ENCODE results near the gene MBNL1. TPM values are rescaled to one million over a fixed set of nuclear protein-coding genes. Genes with fewer than 3 reads are reported as not detected.

Gene MBNL1
- total RNA-seq, 1 experiment from 2014 or later, result 117 TPM

DNA sequence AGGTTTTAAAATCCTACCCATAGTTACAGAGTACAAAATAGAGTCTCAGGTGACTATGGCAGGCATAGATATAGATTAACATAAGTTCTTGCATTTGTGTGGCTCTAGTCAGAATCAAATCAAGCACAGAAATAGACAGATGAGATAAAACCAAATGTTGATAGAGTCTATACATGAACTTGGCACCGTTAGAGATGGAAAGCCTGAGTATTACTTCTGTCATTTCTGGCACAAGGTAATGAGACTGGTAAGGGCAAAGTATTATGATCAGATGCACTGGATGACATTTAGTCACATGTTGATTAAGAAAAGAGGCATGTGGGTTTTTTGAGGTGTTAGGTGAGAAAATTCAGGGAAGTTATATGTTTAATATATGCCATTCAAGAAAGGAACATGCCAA lies 219.7 kb downstream of the MBNL1 start:
- no peaks in the 10 kb centered on the region for H3K4me1 ChIP-seq (ENCODE audit: insufficient read depth, low read length, poor library complexity, severe bottlenecking)
- TF ChIP-seq CTCF (conservative IDR thresholded peaks at IDR 0.05; ENCODE audit: low read depth, low read length) (no peak), EZH2 (IDR thresholded peaks at IDR 0.05; ENCODE audit: borderline replicate concordance, low read depth, low read length, poor library complexity, severe bottlenecking) (no peak)
- intact Hi-C loops (cut with micrococcal nuclease; ENCODE audit: unreplicated experiment), result no loop called here
- CTCF ChIA-PET, result no interaction called here
- no peak overlapping the region for H3K27ac ChIP-seq (ENCODE audit: low read depth, low read length, poor library complexity, severe bottlenecking)
- H3K27me3 ChIP-seq (replicated peaks; ENCODE audit: insufficient read depth, low read depth, low read length, poor library complexity), result no peaks in the 10 kb centered on the region
- BruUV-seq (replicated peaks), result no TSS peak
- H3K9me3 ChIP-seq (ENCODE audit: low read depth, low read length, poor library complexity, severe bottlenecking), result no peaks in the 10 kb centered on the region
- H3K36me3 ChIP-seq (ENCODE audit: insufficient read depth, low read length, poor library complexity, severe bottlenecking), result no peaks in the 10 kb centered on the region
- POLR2A ChIA-PET (ENCODE audit: low non-redundant PET), result no interaction called here
- no peak for DNase-seq (ENCODE audit: low spot score)
- H3K4me3 ChIP-seq (ENCODE audit: low read depth, low read length, poor library complexity, severe bottlenecking), result no peak overlapping the region

DNA sequence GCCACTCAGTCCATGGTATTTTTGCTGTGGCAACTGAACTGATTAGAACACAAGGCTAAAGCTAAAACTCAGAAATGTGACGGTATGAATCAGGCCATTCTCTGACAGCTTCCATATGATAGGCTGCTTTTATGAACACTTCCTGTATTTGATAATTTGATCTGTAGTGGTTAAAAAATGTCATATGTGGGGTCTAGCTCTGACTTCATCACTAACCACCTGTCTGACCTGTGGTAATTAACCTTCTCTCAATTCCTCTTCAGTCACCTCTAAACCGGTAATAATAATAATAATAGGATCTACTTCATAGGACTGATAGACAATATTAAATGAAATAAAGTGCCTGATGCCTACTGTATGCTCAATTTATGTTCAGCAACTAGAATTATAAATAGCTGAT lies 223.2 kb downstream of the MBNL1 start:
- BruUV-seq (replicated peaks), result no TSS peak
- Histone ChIP-seq H3K4me3 (ENCODE audit: low read depth, low read length, poor library complexity, severe bottlenecking) (no peak overlapping the region), H3K4me1 (ENCODE audit: insufficient read depth, low read length, poor library complexity, severe bottlenecking) (no peaks in the 10 kb centered on the region), H3K27me3 (replicated peaks; ENCODE audit: insufficient read depth, low read depth, low read length, poor library complexity) (no peaks in the 10 kb centered on the region), H3K9me3 (ENCODE audit: low read depth, low read length, poor library complexity, severe bottlenecking) (no peaks in the 10 kb centered on the region), H3K27ac (ENCODE audit: low read depth, low read length, poor library complexity, severe bottlenecking) (no peak overlapping the region), H3K36me3 (ENCODE audit: insufficient read depth, low read length, poor library complexity, severe bottlenecking) (no peaks in the 10 kb centered on the region)
- intact Hi-C loops (cut with micrococcal nuclease; ENCODE audit: unreplicated experiment), result no loop called here
- CTCF ChIA-PET, result no interaction called here
- TF ChIP-seq CTCF (conservative IDR thresholded peaks at IDR 0.05; ENCODE audit: low read depth, low read length) (no peak), EZH2 (IDR thresholded peaks at IDR 0.05; ENCODE audit: borderline replicate concordance, low read depth, low read length, poor library complexity, severe bottlenecking) (no peak)
- POLR2A ChIA-PET (ENCODE audit: low non-redundant PET), result no interaction called here
- no peak for DNase-seq (ENCODE audit: low spot score)

GRCh38 chr3:152496286-152496685 lies 227.6 kb downstream of the MBNL1 start:
- H3K4me1 ChIP-seq (ENCODE audit: insufficient read depth, low read length, poor library complexity, severe bottlenecking), result peaks cover 7% of the 10 kb centered on the region
- CTCF ChIA-PET, result no interaction called here
- POLR2A ChIA-PET (ENCODE audit: low non-redundant PET), result no interaction called here
- intact Hi-C loops (cut with micrococcal nuclease; ENCODE audit: unreplicated experiment), result no loop called here
- no peaks in the 10 kb centered on the region for H3K9me3 ChIP-seq (ENCODE audit: low read depth, low read length, poor library complexity, severe bottlenecking)
- no peaks in the 10 kb centered on the region for H3K36me3 ChIP-seq (ENCODE audit: insufficient read depth, low read length, poor library complexity, severe bottlenecking)
- no peaks in the 10 kb centered on the region for H3K27me3 ChIP-seq (replicated peaks; ENCODE audit: insufficient read depth, low read depth, low read length, poor library complexity)
- TF ChIP-seq EZH2 (IDR thresholded peaks at IDR 0.05; ENCODE audit: borderline replicate concordance, low read depth, low read length, poor library complexity, severe bottlenecking) (no peak), CTCF (conservative IDR thresholded peaks at IDR 0.05; ENCODE audit: low read depth, low read length) (no peak)
- no TSS peak for BruUV-seq (replicated peaks)
- DNase-seq (ENCODE audit: low spot score), result no peak
- no peak overlapping the region for H3K4me3 ChIP-seq (ENCODE audit: low read depth, low read length, poor library complexity, severe bottlenecking)
- H3K27ac ChIP-seq (ENCODE audit: low read depth, low read length, poor library complexity, severe bottlenecking), result no peak overlapping the region
